ENCODE measurements around the gene AUTS2.

AUTS2 gene

DNA sequence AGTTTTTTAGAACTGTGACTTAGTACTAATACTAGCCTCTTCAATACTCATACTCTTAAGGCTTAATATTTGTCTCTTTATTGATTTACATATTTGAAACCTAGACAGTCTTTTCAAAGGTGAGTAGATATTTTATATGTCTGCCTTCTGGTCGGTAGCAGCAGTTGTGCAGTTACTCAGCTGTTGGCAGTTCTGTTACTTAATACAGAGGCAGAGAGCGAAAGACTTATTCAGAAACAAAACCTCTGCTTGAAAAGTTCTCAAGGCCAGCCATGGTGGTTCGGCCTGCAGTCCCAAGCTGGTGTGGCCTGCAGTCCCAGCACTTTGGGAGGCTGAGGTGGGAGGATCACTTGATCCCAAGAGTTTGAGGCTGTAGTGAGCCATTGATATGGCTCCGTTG, 84.2 kb downstream of the AUTS2 start:
- ChIA-PET CTCF (no interaction called here), POLR2A (no interaction called here)
- no peak for TF ChIP-seq FOXM1 (IDR thresholded peaks at IDR 0.05; ENCODE audit: borderline replicate concordance)
- no peak for TF ChIP-seq NFRKB (IDR thresholded peaks at IDR 0.05)
- no peak for TF ChIP-seq BHLHE40 (IDR thresholded peaks at IDR 0.05; ENCODE audit: borderline replicate concordance)
- TF ChIP-seq CTBP1 (IDR thresholded peaks at IDR 0.05; ENCODE audit: borderline replicate concordance), result no peak
- no peak for TF ChIP-seq SP1 (IDR thresholded peaks at IDR 0.05)
- TF ChIP-seq FOXK2 (IDR thresholded peaks at IDR 0.05), result no peak
- no peak for TF ChIP-seq ELF4 (IDR thresholded peaks at IDR 0.05)
- no peak for TF ChIP-seq TARDBP (IDR thresholded peaks at IDR 0.05)
- TF ChIP-seq, protein P1, sequence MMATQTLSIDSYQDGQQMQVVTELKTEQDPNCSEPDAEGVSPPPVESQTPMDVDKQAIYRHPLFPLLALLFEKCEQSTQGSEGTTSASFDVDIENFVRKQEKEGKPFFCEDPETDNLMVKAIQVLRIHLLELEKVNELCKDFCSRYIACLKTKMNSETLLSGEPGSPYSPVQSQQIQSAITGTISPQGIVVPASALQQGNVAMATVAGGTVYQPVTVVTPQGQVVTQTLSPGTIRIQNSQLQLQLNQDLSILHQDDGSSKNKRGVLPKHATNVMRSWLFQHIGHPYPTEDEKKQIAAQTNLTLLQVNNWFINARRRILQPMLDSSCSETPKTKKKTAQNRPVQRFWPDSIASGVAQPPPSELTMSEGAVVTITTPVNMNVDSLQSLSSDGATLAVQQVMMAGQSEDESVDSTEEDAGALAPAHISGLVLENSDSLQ (IDR thresholded peaks at IDR 0.05), result no peak
- no peak for TF ChIP-seq SUZ12 (IDR thresholded peaks at IDR 0.05)
- no peak for TF ChIP-seq HDGF (IDR thresholded peaks at IDR 0.05; ENCODE audit: borderline replicate concordance)
- no peak for TF ChIP-seq FOXA1 (IDR thresholded peaks at IDR 0.05)
- TF ChIP-seq L3MBTL2 (conservative IDR thresholded peaks at IDR 0.05), result no peak
- no peak for TF ChIP-seq ARNT (IDR thresholded peaks at IDR 0.05)
- no peak for TF ChIP-seq LEF1 (IDR thresholded peaks at IDR 0.05; ENCODE audit: borderline replicate concordance)
- no peak for TF ChIP-seq ZNF384 (IDR thresholded peaks at IDR 0.05)
- DNase-seq (ENCODE audit: extremely low spot score), result no peak

DNA sequence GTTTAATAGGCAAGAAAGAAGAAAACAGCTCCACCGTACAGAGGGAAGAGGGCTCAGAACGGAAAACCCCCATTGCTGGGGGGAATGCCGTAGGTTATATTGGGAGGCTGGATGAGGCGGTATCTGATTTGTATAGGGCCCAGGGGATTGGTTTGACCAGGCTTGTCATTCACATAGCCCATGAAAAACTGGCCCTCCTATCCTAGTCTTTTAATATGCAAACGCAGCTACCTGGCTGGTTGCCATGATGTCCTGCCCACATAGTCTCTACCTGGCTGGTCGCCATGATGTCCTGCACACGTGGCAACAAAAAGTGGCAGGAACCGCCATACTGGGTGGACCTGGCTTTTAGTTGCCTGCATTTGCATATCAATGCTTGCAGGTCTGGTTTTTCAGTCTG, 84.7 kb downstream of the AUTS2 start:
- POLR2A ChIA-PET, result no interaction called here
- no peak for TF ChIP-seq ARNT (IDR thresholded peaks at IDR 0.05)
- TF ChIP-seq LEF1 (IDR thresholded peaks at IDR 0.05; ENCODE audit: borderline replicate concordance), result no peak
- TF ChIP-seq, protein P1 (IDR thresholded peaks at IDR 0.05), result no peak
- no peak for TF ChIP-seq FOXM1 (IDR thresholded peaks at IDR 0.05; ENCODE audit: borderline replicate concordance)
- TF ChIP-seq FOXA1 (IDR thresholded peaks at IDR 0.05), result no peak
- no peak for DNase-seq (ENCODE audit: extremely low spot score)
- CTCF ChIA-PET, result no interaction called here

DNA sequence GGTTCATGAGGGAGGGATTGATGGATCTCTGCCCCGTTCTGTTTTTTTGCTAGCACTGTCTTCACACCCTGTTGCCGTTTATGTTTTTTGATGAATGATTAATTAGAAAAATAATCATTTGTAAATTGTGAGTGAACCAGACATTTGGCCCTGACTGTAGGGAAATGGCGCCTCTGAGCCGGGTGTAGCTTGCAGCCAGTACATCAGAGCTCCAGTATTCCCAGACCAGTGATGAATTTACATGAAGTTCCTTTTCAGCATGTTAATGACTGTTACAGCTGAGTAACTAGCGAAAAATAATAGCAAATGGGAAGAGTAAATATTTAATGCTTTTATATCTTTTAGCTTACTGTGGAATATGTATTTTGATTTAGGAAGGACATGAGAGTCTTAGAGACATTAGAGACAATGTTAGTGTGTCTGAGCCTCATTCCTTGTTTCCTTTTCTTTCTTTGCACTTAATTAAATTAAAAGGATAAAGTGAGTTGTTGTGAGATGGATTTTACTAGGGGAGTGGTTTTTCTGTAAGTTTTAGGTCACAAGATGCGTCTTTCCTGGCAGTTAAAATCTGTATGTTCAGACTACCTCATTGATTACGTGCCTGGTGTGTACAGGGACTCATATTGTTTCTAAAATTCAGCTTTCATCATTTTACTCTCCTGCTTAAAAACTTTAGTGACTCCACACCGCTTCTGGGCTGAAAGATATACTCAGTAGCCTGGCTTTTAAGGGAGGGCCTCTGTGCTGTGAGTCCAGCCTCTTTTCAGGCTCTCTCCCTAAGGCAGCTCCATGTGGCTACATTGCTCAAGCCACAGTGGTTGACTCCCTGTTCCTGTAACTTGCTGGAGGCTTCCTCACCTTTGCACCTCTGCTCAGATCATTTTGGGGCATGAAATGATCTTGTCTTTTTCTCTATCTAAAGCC, 86.4 kb downstream of the AUTS2 start:
- POLR2A ChIA-PET, result no interaction called here
- CTCF ChIA-PET, result interaction anchor here (0.8 kb wide), 1 partner anchor 90 kb away, joined by 3 read pairs; no protein-coding TSS in a partner anchor

DNA sequence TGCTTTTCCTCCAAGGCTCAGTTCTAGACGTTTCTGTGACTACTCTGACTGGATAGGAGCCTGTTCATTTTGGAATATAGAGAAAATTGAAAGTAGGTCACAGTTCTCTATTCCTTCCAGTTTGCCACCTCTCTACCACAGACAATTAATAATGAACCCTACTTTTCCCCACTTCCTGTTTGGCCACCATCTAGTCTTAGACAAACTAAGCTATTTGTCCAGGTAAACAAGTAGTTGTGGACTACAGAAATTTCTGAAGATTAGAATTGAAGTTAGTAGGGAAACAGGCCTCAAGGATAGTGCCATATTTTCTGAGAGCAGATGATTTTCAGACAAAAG, 87.0 kb downstream of the AUTS2 start:
- ChIA-PET CTCF (no interaction called here), POLR2A (no interaction called here)
- DNase-seq (ENCODE audit: extremely low spot score), result no peak
- TF ChIP-seq, protein P1 (IDR thresholded peaks at IDR 0.05), result no peak
- TF ChIP-seq BHLHE40 (IDR thresholded peaks at IDR 0.05; ENCODE audit: borderline replicate concordance) (no peak), ZNF384 (IDR thresholded peaks at IDR 0.05) (no peak), FOXA1 (IDR thresholded peaks at IDR 0.05) (no peak), FOXM1 (IDR thresholded peaks at IDR 0.05; ENCODE audit: borderline replicate concordance) (no peak), L3MBTL2 (conservative IDR thresholded peaks at IDR 0.05) (no peak), SUZ12 (IDR thresholded peaks at IDR 0.05) (no peak), NFRKB (IDR thresholded peaks at IDR 0.05) (no peak)

More for the DNA sequence above, 86.4 kb downstream of the AUTS2 start:
- DNase-seq (ENCODE audit: extremely low spot score), result no peak
- TF ChIP-seq L3MBTL2 (conservative IDR thresholded peaks at IDR 0.05) (no peak), FOXA1 (IDR thresholded peaks at IDR 0.05) (no peak), FOXK2 (IDR thresholded peaks at IDR 0.05) (no peak), LEF1 (IDR thresholded peaks at IDR 0.05; ENCODE audit: borderline replicate concordance) (no peak), SP1 (IDR thresholded peaks at IDR 0.05) (no peak), ZNF384 (IDR thresholded peaks at IDR 0.05) (no peak), TARDBP (IDR thresholded peaks at IDR 0.05) (no peak), ARNT (IDR thresholded peaks at IDR 0.05) (no peak), NFRKB (IDR thresholded peaks at IDR 0.05) (no peak), CTBP1 (IDR thresholded peaks at IDR 0.05; ENCODE audit: borderline replicate concordance) (no peak), SUZ12 (IDR thresholded peaks at IDR 0.05) (no peak), BHLHE40 (IDR thresholded peaks at IDR 0.05; ENCODE audit: borderline replicate concordance) (no peak), FOXM1 (IDR thresholded peaks at IDR 0.05; ENCODE audit: borderline replicate concordance) (no peak)
- TF ChIP-seq, protein P1 (IDR thresholded peaks at IDR 0.05), result no peak

DNA sequence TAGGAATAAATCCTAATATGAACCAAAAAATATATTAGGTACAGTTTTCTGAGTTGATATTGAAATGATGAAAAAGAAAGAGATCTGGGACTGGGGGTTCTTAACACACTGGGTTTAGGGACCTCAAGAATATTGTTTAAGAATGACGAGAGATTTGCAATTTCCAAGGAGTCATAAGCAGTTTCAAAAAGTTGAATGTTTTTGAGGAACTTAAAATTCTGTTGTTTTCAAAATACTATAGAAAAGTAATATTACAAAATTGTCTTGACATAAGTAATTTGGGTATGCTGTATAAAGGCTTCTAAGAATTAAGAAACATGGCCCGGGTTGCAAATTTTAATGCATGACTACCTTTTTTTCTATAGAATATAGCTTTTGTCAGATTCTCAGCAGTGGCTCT, 88.1 kb downstream of the AUTS2 start:
- POLR2A ChIA-PET, result no interaction called here
- TF ChIP-seq TARDBP (IDR thresholded peaks at IDR 0.05), result no peak
- TF ChIP-seq ZNF384 (IDR thresholded peaks at IDR 0.05), result no peak
- no peak for TF ChIP-seq CTBP1 (IDR thresholded peaks at IDR 0.05; ENCODE audit: borderline replicate concordance)
- no peak for TF ChIP-seq ARNT (IDR thresholded peaks at IDR 0.05)
- TF ChIP-seq L3MBTL2 (conservative IDR thresholded peaks at IDR 0.05), result no peak
- no peak for DNase-seq (ENCODE audit: extremely low spot score)
- CTCF ChIA-PET, result interaction anchor here (0.6 kb wide), 1 partner anchor 14 kb away, joined by 3 read pairs; no protein-coding TSS in a partner anchor
